NCI-H69 (cell line): ENCODE data around the gene LYRM4.

Experiments used
- DNase-seq: peaks from one replicate; lab custom pipeline; 2025; lab: John Stamatoyannopoulos, UW

The LYRM4 gene

DNA sequence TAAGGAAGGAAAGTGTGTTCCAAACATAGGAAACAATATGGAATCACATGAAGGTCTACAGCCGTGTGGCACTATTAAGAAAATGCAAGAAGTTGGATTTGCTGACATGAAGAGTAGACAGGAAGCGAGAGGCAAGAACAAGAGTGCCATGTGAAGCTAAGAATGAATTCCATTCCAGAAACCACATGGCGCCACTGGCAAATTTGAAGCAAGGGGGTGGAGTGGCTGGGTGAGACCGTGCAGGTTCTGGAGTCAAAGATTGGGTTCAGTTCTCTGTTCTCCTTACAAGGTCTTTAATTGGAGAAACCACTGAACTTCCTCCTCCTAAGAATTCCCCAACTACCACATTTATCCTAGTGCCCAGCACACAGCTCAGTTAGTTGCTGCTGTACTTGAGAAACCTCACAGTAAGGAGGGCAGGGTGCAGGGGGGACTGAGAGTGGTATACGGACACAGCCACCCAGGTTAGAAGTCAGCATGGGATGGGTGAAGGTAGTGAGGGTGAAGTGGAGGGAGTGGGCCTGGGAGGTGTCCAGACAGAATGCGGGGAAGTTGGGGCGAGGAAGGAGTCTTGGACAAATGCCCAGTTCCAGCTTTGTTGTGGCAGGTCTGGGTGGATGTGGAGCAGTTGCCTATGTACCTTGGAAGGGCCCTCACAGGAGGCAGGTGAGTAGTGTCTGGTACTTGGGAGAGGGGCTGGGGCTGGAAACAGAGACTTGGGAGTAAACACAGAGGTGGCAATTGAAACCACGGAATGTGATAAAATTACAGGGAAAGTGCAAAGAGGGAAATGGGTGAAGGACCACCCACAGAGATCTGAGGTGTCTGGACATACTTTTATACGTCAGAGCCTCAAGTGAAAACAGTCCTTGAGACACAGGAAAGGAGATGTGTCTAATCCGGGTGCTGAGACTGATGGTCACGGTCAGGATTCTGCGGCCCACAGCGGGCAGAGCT is 14.3 kb downstream of the LYRM4 start:
- no peak for DNase-seq

DNA sequence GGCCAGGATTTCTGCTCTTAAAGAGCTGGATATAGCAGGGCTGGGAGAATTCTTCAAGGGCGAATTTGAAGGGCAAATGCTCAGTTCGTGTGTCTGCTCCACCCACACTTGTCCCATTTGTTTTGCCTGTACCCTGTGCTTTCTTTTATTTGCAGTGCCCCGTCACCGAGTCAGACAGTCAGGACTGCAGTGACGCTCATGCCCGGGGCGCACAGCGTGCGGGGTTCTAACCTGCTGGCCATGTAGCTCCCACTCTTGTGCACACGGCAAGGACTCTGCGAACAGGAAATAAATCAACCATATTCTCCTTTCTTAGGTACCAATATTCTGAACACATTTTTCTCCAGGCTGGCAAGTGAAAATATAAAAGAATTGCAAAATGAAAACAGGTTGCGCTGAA is 17.7 kb downstream of the LYRM4 start:
- no peak for DNase-seq

DNA sequence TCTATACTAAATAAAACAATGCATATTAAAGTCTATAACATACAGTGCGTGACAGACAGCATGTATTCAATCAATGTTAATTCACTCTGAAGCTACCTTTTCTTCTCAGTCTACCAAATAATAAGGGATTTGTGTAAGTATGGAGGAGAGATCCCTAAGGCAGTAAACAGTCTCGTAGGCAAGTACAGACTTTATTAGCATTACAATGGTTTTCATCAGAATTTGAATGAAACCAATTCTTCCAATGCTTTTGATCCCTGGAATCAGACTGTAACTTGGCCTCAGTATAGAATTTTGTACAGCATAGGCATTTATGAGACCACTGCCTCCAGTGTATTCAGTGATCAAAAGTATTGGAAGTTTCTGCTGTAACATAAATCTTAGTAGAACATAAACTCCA is 19.5 kb downstream of the LYRM4 start:
- DNase-seq, result no peak

DNA sequence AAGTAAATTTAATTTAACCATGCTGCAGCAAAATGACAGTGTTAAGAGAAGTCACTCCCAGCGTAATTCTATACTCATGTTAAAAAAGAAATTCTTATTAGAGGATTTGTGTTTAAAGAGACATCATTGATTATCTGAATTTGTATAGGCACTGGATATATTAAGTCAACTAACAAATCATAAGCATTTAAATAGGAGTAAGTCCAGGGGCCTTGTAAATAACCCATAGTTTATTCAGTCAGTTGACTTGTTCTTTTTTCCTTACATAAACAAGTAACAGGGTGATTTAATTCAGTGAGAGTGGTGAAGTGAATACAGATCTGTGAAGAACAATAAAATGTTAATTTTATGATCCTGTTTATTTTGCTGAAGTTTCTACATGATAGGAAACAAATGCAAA is 22.4 kb downstream of the LYRM4 start:
- no peak for DNase-seq

DNA sequence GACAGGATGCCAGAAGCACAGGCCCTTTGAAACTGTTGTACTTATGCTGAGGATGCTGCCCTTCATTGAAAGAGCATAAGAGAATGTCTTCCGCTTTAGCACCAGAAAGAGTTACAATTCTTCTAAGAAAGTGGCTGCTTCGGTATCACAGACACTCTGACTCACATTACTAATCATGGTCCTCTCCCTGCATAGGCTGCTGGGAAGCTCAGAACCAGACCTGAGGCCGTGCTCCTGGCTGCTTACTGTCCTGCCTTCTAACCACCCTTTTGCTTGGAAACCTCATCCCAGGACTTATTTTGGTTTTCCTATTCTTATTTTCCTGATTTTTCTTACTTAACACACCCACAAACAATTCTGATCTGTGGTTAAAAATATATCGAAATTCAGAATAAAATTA is 22.9 kb downstream of the LYRM4 start:
- DNase-seq, result no peak

DNA sequence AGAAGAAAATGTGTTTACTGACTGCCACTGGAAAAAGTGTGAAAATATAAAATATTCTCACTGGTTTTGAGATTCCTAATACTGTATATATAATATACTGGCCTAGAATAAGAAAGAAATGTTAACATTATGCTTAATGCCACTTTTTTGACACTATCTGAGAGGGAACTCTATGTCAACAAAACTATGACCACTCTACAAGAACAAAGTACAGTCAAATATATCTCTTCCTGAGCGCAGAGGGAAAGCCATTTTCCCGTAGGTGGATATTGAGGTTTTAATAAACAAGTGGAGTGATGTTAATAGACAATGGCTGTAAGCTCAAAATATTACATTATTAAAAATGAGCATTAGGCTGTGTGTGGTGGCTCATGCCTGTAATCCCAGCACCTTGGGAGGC is 24.9 kb downstream of the LYRM4 start:
- DNase-seq, result no peak

DNA sequence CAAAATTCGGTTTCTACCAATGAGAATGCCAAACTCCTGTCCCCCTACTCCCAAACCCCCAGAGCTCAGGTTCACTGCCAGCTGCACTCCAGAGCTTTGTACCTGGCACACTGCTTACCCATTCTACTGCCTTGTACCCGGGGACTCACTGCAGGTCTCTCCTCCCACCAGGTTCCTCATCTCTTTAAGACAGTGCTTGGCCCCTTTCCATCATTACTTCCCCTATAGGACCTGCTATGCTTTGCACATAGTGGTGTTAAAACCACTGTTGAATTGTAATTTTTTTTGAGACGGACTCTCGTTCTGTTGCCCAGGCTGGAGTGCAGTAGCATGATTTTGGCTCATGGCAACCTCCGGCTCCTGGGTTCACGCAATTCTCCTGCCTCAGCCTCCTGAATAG is 25.9 kb downstream of the LYRM4 start:
- no peak for DNase-seq

DNA sequence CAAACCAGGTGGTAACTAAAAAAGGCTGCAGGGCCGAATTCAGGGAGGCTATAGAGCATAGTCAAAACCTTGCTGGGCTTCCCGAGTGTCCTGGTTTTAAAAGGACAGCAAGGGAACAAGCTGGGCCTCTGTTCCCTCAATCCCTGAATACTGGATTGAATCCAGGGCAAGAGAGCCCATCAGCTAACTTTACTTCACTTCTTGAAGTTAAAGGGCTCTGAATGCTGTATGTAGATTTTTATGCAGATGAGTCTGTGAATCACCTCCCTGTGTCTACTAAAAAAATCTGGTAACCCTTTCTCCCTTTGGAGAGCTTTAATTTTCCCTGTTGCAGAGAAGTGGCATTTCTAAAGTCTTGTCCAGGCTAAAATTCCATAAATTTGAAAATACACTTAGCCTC is 29.5 kb downstream of the LYRM4 start:
- no peak for DNase-seq

DNA sequence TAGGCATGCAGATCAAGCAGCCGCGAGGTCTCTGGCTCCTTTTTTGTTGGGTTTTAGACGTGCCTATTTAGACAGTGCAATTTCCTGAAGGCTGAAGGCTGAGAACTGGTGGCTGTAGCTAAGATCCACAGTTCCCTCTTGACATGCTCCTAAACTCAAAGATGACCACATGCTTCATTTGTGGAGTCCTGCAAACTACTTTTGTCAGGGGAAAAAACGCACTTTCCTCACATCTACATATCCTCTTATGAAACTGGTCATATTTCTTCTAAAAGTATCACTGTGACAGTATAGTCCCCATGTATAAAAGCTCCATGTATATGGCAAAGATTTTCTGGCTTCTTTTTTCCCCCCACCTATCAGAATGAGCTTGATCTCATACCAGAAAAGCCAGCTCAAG is 30.7 kb downstream of the LYRM4 start:
- no peak for DNase-seq

DNA sequence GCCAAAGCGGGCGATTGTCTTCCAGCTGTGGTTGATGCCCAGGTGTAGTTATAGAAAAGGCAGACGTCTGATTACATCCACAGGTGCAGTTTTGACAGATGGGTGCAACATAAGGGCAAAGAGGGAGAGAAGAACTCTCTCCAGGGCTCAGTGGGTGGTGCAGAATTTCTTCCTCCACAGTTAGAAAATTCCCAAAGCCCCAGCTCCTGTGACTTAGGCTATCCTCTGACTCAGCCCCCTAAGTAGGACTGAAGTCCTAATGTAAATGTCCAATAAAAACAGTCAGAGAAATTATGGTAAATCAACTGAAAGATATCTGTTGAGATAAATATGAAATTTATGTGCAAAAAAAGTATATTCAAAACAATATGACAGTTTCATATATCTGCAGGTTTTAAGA is 31.4 kb downstream of the LYRM4 start:
- DNase-seq, result peak; percentile 23

DNA sequence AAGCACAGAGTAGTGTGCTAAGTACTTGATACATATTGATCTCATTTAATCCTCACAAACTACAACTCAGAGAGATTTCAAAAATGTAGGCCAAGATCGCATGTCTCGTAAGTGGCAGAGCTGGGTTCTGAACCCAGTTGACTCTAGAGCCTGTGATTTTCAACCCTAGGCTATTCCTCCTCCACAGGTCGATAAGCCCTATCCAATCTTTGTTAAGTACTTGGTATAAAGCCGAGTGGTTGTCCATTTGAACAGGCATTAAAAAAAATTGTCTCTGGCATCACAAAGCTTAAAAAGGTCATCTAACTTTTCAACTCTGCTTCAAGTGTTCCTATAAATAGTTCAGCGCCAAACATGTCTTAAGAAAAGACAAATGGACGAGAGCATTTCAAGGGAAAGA is 37.4 kb downstream of the LYRM4 start:
- no peak for DNase-seq

DNA sequence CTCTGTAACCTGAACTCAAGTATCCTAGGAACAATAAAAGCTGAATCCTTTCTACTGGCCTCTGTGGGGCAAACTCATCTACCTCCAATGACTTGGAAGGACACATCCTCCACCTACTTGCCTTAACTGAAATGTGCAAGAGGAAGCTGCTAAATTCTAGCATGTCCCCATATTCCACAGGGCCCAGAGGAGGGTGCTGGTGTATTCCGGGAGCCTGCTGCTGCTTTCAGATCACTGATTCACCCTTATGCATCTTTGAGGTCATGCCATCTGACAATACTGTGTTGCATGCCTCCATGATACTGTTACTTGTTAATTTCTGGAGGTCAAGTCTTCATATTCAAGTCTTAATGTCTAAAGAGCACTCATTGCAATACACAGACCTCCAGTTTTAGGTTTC is 40.3 kb downstream of the LYRM4 start:
- no peak for DNase-seq

DNA sequence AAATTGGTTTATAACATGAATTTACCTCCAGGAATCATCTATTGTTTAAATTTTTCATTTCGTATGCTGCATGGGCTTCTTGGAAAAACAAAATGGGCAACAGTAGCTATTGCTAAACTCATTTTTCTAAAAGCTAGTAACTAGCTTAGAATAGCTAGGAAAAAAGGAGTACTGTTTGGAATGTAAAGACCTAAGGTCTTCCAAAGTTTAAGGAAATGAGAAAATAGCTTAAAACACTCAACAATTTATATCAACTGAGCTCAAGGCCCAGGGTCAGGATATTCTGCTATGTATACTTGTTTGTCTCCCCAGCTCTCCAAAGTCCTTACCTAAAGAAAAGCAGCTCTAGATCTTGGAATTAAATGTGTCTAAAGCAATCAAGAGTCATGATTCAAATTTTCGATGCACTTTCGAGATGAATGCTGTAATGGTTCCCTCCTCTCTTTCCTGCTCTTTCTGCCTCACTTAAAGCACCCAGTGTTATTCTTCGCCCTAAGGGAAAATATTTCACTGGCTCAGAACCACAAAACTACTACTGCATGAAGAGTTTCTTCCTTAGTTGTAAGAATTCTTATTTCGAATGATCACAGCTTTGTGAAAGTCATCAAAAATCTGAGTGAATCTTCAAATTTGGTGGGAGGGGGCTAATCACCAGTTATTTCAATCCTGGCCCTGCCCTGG is 41.6 kb downstream of the LYRM4 start:
- DNase-seq, result no peak

DNA sequence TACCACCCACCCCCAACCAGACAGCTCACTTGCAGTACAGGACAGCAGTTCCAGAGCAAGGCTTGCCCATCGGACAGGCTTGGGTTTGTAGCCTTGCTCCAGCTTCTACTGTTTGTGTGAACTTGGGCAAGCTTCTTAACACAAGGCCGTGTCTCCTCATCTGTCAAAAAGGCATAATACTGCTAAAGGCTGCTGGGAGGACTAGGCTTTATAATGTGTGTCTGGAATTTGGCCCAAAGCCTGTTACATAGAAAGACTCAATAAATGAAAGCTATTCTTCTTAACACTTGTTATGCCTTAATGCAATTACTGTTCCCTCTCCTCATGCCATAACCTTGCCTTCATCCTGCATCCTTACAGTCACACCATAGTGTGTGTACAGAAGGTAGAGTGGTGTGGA is 43.4 kb downstream of the LYRM4 start:
- no peak for DNase-seq

DNA sequence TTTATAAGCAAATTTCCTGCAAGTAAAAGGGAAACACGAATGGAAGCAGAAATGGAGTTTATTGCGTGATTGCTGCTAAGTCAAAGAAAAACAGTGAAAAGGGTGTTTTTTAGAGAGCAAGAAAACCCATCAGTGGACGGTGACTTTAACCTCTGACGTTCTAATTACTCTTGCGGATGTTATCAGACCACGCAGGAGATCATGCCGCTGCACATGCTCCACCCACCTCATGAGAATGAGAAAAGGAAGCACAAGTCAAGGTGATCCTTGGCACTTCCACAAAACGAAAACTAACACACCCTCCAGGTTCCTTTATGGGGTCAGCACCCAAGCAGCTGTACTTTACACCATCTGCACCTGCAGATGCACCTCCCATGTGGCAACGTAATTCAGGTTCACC is 45.0 kb downstream of the LYRM4 start:
- peak; percentile 15 for DNase-seq

DNA sequence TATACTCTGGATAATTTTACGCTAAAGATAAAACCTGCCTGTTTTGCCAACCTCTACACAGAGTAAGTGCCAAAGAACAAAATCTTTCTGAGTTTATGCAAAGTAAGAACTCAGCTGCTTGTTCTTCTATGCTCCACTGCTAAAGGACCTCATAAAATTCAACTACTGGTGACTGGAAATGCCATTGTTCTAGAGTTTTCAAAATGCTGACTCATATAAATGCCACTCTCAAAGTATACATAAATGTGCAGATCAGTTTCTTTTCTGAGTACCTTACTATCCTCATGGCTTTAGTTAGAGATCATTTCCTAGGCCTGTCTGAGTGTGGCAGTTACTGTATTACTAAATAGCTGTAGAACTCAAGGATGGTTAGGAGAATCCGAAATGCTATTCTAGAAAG is 45.6 kb downstream of the LYRM4 start:
- no peak for DNase-seq

DNA sequence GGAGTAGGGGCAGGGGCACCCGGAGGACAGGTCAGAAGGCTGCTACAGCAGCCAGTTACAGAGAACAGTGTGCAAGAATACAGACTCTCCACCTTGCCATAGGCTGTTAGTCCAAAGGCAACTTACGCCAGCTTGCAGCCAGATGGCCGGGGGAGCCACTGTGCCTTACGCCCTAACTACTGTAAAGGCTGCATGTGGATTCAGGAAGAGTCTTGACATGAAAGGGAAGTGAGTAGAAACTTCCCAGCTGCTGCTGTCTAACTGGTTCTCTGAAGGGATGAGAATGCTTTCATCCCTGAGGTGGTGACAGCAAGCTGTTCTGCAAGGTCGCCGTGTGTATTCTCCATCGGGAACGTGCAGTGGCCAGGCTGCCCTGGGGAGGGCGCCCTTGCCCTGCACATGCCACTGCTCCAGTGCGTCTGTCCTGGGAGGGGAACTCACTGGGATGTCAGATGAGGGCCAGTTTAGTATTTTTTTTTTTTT is 46.1 kb downstream of the LYRM4 start:
- peak; percentile 46 for DNase-seq

DNA sequence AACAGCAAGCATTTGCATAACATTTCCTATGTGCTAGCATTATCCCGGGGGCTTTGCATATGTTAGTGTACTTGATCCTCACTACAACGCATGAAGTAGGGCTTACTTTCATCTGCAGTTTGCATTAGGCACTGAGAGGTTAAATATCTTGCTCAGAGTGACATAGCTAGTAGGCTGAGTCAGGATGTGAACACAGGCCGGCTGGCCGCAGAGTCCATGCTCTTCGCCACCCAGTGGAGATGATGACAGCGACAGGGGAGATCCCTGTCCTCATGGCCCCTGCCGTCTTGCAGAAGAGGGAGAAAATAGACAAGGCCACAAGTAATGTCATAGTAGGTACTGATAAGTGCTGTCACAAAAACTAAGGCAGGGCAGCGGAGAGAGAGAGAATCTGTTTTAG is 46.9 kb downstream of the LYRM4 start:
- DNase-seq, result no peak

DNA sequence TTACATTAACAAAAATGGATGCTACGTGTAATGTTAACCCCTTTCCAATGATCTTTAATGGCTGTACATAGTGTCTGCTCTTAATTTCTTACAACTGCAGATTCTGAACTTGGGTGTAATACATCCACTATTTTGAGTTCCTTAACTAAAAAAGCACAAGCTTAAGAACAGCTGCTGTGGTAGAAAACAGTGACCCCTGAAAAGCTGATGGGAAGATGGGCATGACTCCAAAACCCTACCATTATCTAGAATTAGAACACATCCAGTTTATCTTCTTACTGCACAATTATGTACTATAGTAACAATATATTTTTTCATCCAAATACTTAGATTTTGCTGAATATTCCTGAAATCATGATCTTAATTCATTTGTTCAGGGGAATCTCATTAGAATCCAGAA is 49.3 kb downstream of the LYRM4 start:
- DNase-seq, result no peak

DNA sequence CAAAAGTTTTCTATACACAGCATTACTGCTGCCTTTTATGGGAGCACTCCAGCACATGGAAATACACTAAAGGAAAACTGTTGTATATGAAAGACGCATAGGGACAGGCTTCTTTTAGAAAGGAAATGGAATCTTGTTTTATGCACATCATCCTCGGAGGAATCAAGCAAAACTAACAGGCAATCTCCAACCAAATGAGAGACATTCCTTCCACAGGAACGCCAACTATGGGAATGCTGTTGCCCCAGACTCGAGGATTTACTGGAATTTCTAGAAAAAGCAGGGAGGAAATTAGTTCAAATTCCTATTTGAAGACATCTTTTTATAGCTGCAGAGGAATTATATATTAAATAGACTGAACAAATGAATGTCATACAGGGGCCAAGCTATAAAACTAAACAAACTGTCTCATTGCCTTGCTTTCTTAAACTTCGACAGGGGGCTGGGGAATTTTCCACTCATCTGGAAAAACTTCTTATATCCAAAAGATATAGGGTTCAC is 52.2 kb downstream of the LYRM4 start:
- no peak for DNase-seq

DNA sequence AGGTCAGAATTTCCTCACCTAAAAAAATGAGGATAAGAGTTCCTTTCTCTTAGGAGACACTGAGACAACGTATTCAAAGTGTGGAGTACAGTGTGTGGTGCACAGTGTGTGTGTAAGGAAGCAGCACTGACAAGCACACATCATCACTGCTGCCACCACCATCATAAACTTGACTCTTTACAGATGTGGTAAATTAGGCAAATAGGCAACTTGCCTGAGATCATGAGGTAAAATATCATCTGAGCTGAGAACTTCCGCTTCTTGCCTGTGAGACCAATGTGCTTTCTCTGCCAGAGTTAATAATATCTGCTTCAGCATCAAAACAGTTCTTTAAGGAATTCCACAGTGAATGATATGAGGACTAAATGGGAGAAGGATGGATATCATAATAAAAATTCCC is 52.7 kb downstream of the LYRM4 start:
- no peak for DNase-seq

DNA sequence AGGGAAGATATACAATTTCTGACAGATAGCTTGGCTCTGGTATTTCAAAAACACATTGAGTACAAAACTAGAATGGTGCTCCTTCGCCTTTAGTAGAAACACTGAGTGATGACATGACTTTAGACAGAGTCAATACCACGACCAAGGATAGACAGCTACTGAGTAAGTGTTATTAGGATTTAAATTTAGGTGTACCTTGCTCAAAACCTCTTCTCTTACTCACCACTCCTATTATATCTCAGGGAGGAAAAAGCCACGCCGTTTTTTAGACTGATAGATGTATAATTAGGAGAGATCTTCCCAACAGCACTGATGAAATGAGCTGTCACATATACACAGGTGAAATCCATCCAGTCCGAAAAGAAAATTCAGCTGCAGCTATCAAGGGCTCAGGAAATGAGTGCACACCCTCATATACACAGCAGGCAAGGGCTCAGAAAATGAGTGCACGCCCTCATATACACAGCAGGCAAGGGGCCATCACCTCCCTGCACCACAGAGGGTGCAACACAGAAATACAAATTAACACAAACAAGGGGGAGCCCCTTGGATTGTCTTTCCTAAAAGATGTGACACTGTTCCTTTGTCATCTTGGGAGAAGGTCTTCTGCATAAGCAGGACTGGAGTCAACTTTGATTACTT is 53.7 kb downstream of the LYRM4 start:
- DNase-seq, result no peak
